ENCODE results near the gene GFI1B. TPM values are rescaled to one million over a fixed set of nuclear protein-coding genes. Genes with fewer than 3 reads are reported as not detected.

The GFI1B gene
- total RNA-seq, 1 donor from 2014 or later: not detected

- intact Hi-C loops (cut with DNase I): no loop called here
- no peaks in the 10 kb centered on the region for H3K9me3 ChIP-seq
- no peak overlapping the region for H3K27ac ChIP-seq
- no peaks in the 10 kb centered on the region for H3K36me3 ChIP-seq
- no peak overlapping the region for H3K4me3 ChIP-seq
- H3K27me3 ChIP-seq: peaks cover 7% of the 10 kb centered on the region
- H3K4me1 ChIP-seq: no peaks in the 10 kb centered on the region
- DNase-seq (ENCODE audit: low spot score in 2 of 2): no peak
- TF ChIP-seq CTCF (IDR thresholded peaks at IDR 0.05): no peak
Observed at GRCh38 chr9:133003671-133004090, 25.2 kb downstream of the GFI1B start.

- intact Hi-C loops (cut with DNase I): no loop called here
- Histone ChIP-seq H3K27ac (no peak overlapping the region), H3K27me3 (peaks cover 7% of the 10 kb centered on the region), H3K4me1 (no peaks in the 10 kb centered on the region), H3K4me3 (no peak overlapping the region), H3K9me3 (no peaks in the 10 kb centered on the region), H3K36me3 (no peaks in the 10 kb centered on the region)
- no peak for TF ChIP-seq CTCF (IDR thresholded peaks at IDR 0.05)
- DNase-seq (ENCODE audit: low spot score in 2 of 2): no peak
Observed at GRCh38 chr9:133004091-133004998, 25.9 kb downstream of the GFI1B start.

- Histone ChIP-seq H3K27ac (no peak overlapping the region), H3K27me3 (peaks cover 7% of the 10 kb centered on the region), H3K4me3 (no peak overlapping the region), H3K4me1 (no peaks in the 10 kb centered on the region), H3K9me3 (peaks cover 0 to 3% of the 10 kb centered on the region in 2 donors), H3K36me3 (no peaks in the 10 kb centered on the region)
- intact Hi-C loops (cut with DNase I): no loop called here
- no peak for DNase-seq (ENCODE audit: low spot score in 2 of 2)
- TF ChIP-seq CTCF (IDR thresholded peaks at IDR 0.05): no peak
Observed at GRCh38 chr9:133004999-133005760, 26.7 kb downstream of the GFI1B start.

- Histone ChIP-seq H3K36me3 (no peaks in the 10 kb centered on the region), H3K27ac (no peak overlapping the region), H3K4me1 (no peaks in the 10 kb centered on the region), H3K4me3 (no peak overlapping the region), H3K9me3 (peaks cover 0 to 3% of the 10 kb centered on the region in 2 donors), H3K27me3 (peaks cover 7% of the 10 kb centered on the region)
- DNase-seq (ENCODE audit: low spot score in 2 of 2): no peak
- intact Hi-C loops (cut with DNase I): no loop called here
- no peak for TF ChIP-seq CTCF (IDR thresholded peaks at IDR 0.05)
Observed at GRCh38 chr9:133005957-133006356, 27.5 kb downstream of the GFI1B start.

GRCh38 chr9:133006731-133007352 lies 28.3 kb downstream of the GFI1B start:
- intact Hi-C loops (cut with DNase I): no loop called here
- DNase-seq (ENCODE audit: low spot score in 2 of 2): no peak
- Histone ChIP-seq H3K36me3 (no peaks in the 10 kb centered on the region), H3K9me3 (peaks cover 0 to 3% of the 10 kb centered on the region in 2 donors), H3K27me3 (peaks cover 7% of the 10 kb centered on the region), H3K27ac (no peak overlapping the region), H3K4me3 (no peak overlapping the region), H3K4me1 (no peaks in the 10 kb centered on the region)
- no peak for TF ChIP-seq CTCF (IDR thresholded peaks at IDR 0.05)
